Activated T-helper 1 cell treated with Interleukin-2 at 50 U/mL for 16 hours (primary cell): ENCODE data around the gene RNGTT.
"Not testable (repeated sequence)": the region's sequence is repeated elsewhere in the genome, so short reads cannot be mapped to it uniquely, and the experiment has no call there.

ENCODE experiments used
- DNase-seq: peaks from one replicate; pipeline ENCODE4 v3.0.0-alpha.2; 2020; ENCODE audit warnings: low read depth

The RNGTT gene

DNA sequence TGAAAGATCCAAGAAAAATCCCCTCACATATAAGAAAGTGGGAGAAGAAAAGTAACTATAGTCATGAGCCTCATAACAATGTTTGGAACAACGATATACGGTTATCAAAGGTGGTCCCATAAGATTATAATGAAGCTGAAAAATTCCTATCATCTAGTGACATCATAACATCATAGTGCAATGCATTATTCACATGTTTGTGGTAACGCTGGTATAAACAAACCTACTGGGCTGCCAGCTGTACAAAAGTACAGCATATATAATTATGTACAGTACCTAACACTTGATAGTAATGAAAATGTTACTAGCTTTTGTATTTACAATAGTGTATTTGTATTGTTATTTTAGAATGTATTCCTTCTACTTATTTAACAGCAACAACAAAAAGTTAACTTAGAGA, 240.7 kb downstream of the RNGTT start:
- DNase-seq: no peak

GRCh38 chr6:88716399-88716798, 247.0 kb downstream of the RNGTT start:
- DNase-seq: not testable (repeated sequence)

DNA sequence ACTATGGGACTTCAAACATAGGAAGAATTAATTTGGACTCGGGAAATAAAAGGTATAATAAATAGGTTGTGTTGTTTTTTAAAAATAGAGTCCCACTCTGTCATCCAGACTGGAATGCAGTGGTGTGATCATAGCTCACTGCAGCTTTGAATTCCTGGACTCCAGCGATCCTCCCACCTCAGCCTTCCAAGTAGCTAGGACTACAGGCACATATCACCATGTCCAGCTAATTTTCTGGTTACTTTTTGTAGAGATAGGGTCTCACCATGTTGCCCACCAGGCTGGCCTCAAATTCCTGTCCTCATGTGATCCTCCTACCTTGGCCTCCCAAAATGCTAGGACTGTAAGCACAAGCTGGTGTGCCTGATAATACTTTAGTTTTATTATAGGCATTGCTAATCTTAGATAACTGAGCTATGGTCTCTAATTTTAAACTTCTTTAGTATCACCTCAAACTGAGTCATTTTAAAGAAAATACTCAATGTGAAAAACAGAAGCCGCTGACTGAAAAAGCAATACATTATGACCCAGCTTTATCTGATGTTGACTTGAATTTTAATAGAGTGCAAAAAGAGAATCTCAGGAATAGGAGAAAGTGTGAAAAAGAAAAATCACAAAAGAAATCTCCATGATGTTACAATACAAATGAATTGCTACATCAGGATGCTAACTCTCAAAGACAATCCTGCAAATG, 251.0 kb downstream of the RNGTT start:
- DNase-seq: no peak

DNA sequence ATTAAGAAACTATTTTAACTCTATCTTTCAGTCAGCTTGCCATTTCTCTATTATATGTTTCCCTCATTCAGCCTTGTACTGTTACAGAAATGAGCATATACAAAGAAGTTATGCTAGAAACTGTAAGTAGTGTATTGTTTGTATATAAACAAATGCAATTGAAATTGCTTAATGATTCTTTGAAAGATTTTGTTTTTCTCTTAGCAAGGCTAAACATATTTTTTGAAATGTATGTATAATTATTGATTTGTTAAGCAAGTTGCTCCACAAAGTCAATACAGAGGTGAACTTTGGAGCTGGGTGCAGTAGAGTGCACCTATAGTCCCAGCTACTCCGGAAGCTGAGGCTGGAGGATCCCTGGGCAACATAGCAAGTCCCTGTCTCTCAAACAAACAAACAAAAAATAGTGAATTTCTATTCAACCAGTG, 253.6 kb downstream of the RNGTT start:
- no peak for DNase-seq

GRCh38 chr6:88708197-88708744, 255.1 kb downstream of the RNGTT start:
- no peak for DNase-seq

- no peak for DNase-seq
These were observed 257.8 kb downstream of the RNGTT start for GRCh38 chr6:88705601-88706000.

GRCh38 chr6:88704980-88705379, 258.4 kb downstream of the RNGTT start:
- DNase-seq: no peak

DNA sequence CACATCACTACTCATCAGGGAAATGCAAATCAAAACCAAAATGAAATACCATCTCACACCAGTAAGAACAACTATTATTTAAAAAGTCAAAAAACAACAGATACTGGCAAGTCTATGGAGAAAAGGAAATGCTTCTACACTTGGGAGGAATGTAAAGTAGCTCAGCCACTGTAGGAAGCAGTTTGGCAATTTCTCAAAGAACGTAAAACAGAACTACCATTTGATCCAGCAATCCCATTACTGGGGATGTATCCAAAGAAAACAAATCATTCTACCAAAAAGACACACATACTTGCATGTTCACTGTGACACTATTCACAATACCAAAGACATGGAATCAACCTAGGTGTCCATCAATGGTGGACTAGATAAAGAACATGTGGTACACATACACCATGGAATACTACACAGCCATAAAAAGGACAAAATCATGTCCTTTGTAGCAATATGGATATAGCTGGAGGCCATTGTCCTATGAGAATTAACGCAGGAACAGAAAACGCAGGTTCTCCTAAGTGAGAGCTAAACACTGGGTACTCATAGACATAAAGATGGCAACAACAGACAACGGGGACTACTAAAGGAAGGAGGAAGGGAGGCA, 260.4 kb downstream of the RNGTT start:
- no peak for DNase-seq

- DNase-seq: no peak
These were observed 264.8 kb downstream of the RNGTT start for GRCh38 chr6:88698661-88699060.

DNA sequence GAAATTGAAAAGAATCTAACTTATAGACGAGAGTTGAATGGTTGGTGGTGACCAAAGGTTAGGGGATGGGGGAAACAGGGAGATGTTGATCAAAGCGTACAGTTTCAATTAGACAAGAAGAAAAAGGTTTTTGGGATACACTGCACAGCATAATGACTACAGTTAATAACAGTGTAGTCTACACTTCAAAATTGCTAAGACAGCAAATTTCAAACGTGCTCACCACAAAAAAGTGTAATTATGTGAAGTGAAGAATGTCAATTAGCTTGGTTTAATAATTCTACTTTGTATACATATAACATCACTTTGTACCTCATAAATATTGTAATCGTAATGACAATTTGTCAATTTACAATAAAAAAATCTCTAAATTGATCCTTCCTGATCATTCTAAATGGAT, 267.5 kb downstream of the RNGTT start:
- DNase-seq: no peak

GRCh38 chr6:88683734-88684133, 279.7 kb downstream of the RNGTT start:
- DNase-seq: no peak

DNA sequence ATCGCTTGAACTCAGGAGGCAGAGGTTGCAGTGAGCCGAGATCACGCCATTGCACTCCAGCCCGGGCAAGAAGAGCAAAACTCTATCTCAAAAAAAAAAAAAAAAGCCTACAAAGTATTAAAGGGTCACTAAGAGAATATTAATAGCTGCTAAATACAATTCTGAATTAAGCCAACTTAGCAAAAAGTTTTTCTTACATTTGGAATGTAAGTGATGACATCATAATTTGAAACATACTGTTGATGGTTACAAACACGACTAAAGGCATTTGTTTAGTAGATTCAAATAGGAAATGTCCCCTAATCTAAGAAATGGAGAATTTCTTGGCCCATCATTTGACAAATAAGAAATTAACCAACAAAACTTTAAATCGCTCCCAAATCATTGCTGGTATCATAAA, 282.8 kb downstream of the RNGTT start:
- DNase-seq: no peak

- DNase-seq: no peak
These were observed 283.6 kb downstream of the RNGTT start for GRCh38 chr6:88679841-88680240.

DNA sequence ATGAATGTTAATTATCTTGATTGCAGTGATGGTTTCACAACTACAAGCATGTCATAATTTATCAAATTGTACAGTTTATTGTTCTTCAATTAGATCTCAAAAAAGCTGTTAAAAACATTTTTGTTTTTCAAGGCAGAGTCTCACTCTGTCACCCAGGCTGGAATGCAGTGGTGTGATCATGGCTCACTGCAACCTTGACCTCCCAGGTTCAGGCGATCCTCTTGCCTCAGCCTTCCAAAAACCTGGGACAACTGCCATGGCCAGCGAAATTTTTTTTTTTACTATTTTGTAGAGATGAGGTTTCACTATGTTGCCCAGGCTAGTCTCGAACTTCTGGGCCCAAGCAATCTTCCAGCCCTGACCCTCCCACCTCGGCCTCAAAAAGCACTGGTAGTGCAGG, 286.1 kb downstream of the RNGTT start:
- DNase-seq: no peak

DNA sequence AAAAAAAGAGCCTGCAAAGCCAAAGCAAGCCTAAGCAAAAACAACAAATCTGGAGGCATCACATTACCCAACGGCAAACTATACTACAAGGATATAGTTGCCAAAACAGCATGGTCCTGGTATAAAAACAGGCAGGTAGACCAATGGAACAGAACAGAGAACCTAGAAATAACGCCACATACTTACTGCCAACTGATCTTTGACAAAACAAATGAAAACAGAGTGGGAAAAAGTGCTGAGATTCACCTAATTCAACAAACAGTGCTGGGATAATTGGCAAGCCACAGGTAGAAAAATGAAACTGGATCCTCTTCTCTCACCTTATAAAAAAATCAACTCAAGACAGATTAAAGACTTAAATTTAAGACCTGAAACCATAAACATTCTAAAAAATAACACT, 291.8 kb downstream of the RNGTT start:
- no peak for DNase-seq

DNA sequence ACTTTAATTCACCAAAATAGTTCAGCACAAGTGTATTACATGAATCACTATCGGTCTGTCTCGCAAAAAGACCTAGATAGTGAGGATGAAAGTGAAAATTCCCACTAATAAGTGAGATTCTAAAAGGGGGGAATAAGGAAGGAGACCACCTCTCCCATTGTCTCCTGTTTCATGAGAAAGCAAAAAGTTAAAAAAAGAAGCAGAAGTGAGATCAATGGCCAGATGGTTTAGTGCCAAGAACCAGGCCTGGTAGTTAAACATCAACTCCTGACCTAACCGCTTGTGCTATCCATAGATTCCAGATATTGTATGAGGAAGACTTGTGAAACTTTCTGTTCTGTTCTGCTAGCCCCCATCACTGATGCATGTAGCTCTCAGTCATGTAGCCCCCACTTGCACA, 293.0 kb downstream of the RNGTT start:
- no peak for DNase-seq

DNA sequence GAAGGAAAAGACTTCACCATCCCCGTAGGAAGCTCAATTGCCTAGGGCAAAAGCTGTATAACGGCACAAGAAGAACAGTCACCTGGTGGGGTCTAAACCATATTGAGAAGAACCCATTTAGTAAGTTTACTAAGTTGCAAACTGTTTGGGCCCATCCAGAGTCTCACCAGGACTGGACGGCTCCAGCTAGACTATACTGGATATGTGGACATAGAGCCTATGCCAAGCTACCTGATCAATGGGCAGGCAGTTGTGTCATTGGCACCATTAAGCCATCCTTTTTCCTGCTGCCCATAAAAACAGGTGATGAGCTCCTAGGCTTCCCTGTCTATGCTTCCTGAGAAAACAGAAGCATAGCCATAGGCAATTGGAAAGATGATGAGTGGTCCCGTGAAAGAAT, 293.9 kb downstream of the RNGTT start:
- no peak for DNase-seq

DNA sequence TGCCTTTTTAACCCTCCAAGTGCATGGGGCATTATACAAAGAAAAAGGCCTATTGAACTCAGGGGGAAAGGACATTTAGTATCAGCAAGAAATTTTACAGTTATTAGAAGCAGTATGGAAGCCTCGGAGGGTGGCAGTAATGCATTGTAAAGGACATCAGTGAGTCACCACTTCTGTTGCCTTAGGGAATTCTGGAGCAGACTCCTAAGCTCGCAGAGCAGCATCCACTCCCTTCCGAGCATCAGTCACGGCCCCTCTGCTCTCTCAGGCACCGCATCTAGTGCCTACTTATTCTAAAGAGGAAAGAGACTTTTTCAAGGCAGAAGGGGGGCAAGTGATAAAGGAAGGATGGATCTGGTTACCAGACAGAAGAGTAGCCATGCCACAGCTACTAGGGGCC, 296.5 kb downstream of the RNGTT start:
- DNase-seq: no peak

GRCh38 chr6:88665131-88665530, 298.3 kb downstream of the RNGTT start:
- no peak for DNase-seq

- DNase-seq: no peak
These were observed 299.6 kb downstream of the RNGTT start for GRCh38 chr6:88663801-88664200.

DNA sequence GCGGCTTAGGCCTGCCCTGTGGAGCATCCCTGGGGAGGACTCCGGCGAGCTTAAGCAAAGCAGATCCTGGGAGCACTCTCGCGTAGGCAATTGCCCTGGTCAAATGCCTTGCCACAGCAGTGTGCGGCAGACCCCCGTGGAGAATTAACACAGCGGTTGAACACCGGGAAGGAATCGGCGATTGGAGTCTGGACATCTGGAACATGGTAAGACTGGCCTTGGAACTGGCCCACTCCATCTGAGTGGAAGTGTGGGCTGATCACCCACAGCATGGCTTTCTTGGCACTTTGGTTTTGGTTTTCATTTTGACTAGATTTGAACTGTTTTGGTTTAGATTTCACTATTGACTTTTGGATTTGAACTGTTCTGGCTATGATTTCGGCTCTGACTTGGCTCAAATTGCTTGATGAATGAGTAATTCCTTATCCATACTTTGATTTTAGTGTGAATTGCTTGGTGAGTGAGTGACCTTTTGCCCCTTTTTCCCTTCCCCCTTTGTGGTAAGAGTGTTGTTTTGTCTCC, 300.7 kb downstream of the RNGTT start:
- no peak for DNase-seq

DNA sequence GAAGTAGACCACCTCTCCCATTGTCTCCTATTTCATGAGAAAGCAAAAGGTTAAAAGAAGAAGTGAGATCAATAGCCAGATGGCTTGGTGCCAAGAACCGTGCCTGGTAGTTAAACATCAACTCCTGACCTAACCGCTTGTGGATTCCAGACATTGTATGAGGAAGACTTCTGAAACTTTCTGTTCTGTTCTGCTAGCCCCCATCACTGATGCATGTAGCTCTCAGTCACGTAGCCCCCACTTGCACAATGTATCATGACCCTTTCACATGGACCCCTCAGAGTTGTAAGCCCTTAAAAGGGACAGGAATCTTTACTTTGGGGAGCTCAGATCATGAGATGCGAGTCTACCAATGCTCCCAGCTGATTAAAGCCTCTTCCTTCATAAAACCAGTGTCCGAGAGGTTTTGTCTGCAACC, 301.2 kb downstream of the RNGTT start:
- no peak for DNase-seq

GRCh38 chr6:88661136-88661535, 302.3 kb downstream of the RNGTT start:
- no peak for DNase-seq

- DNase-seq: no peak
These were observed 307.8 kb downstream of the RNGTT start for GRCh38 chr6:88655586-88655985.
